LNCaP clone FGC (cell line): Measurements from ENCODE around the gene ISOC2.

Source experiments
- DNase-seq: peaks from one replicate; pipeline ENCODE4 v3.0.0-alpha.2; 2011; ENCODE audit warnings: low read depth
- H3K4me3 ChIP-seq: 2 replicates; pipeline ENCODE4 v1.5.1; 2011; ENCODE audit warnings: mild to moderate bottlenecking, low read depth, low read length, control low read depth
- CTCF ChIP-seq: IDR thresholded peaks from 2 replicates; pipeline ENCODE4 v1.5.1; 2012; ENCODE audit warnings: mild to moderate bottlenecking; ENCODE audit not compliant: control insufficient read depth, insufficient read depth; ENCODE audit errors: extremely low read depth

Gene ISOC2

GRCh38 chr19:55481148-55481793 lies 19.8 kb upstream of the ISOC2 start:
- no peak for DNase-seq

GRCh38 chr19:55479451-55480230 lies 18.2 kb upstream of the ISOC2 start:
- no peak for DNase-seq
- H3K4me3 ChIP-seq = no peak overlapping the region
- TF ChIP-seq CTCF = no peak

More at GRCh38 chr19:55481148-55481793, 19.8 kb upstream of the ISOC2 start:
- no peak for TF ChIP-seq CTCF
- no peak overlapping the region for H3K4me3 ChIP-seq

- TF ChIP-seq CTCF = no peak
Measured at GRCh38 chr19:55479045-55479444, 17.6 kb upstream of the ISOC2 start.

GRCh38 chr19:55478364-55478763 lies 16.9 kb upstream of the ISOC2 start:
- H3K4me3 ChIP-seq = no peak overlapping the region
- no peak for TF ChIP-seq CTCF

More at GRCh38 chr19:55479045-55479444, 17.6 kb upstream of the ISOC2 start:
- DNase-seq = no peak
- no peak overlapping the region for H3K4me3 ChIP-seq

GRCh38 chr19:55477905-55478304 lies 16.5 kb upstream of the ISOC2 start:
- peak overlapping the region; percentile 86 for H3K4me3 ChIP-seq
- DNase-seq = no peak
- no peak for TF ChIP-seq CTCF

More at GRCh38 chr19:55478364-55478763, 16.9 kb upstream of the ISOC2 start:
- DNase-seq = no peak

- TF ChIP-seq CTCF = no peak
- peak; percentile 96 for DNase-seq
- peak within 1 kb of the TSS; percentile 86 for H3K4me3 ChIP-seq
Measured at GRCh38 chr19:55476100-55476775, 14.8 kb upstream of the ISOC2 start, which contains the start of gene ZNF628. Gene ZNF628 (plus strand): TSS chr19:55476617. CDS start chr19:55479911, 3,294 bp downstream.
